GM19372 (cell line): Measurements from ENCODE around the gene NPC1L1.

Experiments used
- ATAC-seq: cut with Tn5 transposase; IDR thresholded peaks from one replicate; pipeline ENCODE4 v1.9.1; 2021; ENCODE audit warnings: mild to moderate bottlenecking, low read depth, moderate library complexity; ENCODE audit not compliant: unreplicated experiment

Gene NPC1L1

GRCh38 chr7:44482502-44483485 is 58.3 kb downstream of the NPC1L1 start:
- ATAC-seq: no peak

GRCh38 chr7:44477938-44478337 is 63.2 kb downstream of the NPC1L1 start:
- no peak for ATAC-seq

- ATAC-seq: no peak
These were observed 63.9 kb downstream of the NPC1L1 start for GRCh38 chr7:44477063-44477830.

- ATAC-seq: no peak
These were observed 64.8 kb downstream of the NPC1L1 start for GRCh38 chr7:44476313-44476712.

GRCh38 chr7:44473295-44473694 is 67.8 kb downstream of the NPC1L1 start:
- no peak for ATAC-seq

GRCh38 chr7:44472843-44473242 is 68.3 kb downstream of the NPC1L1 start:
- no peak for ATAC-seq

GRCh38 chr7:44471850-44472249 is 69.3 kb downstream of the NPC1L1 start:
- no peak for ATAC-seq

GRCh38 chr7:44471436-44471835 is 69.7 kb downstream of the NPC1L1 start:
- no peak for ATAC-seq

GRCh38 chr7:44470628-44471245 is 70.4 kb downstream of the NPC1L1 start:
- no peak for ATAC-seq

GRCh38 chr7:44470135-44470479 is 71.0 kb downstream of the NPC1L1 start:
- no peak for ATAC-seq

- ATAC-seq: no peak
These were observed 71.5 kb downstream of the NPC1L1 start for GRCh38 chr7:44469461-44470134.

- no peak for ATAC-seq
These were observed 73.9 kb downstream of the NPC1L1 start for GRCh38 chr7:44467217-44467548.

GRCh38 chr7:44466300-44467216 is 74.6 kb downstream of the NPC1L1 start:
- ATAC-seq: no peak

- ATAC-seq: no peak
These were observed 75.6 kb downstream of the NPC1L1 start for GRCh38 chr7:44465490-44465889.

GRCh38 chr7:44463169-44463808 is 77.8 kb downstream of the NPC1L1 start:
- ATAC-seq: no peak
